HG02981 (cell line): ENCODE data around the gene SMIM11.
"Not testable (repeated sequence)": the region's sequence is repeated elsewhere in the genome, so short reads cannot be mapped to it uniquely, and the experiment has no call there.

ENCODE experiments used
- ATAC-seq: cut with Tn5 transposase; IDR thresholded peaks from one replicate; pipeline ENCODE4 v1.9.1; 2021; ENCODE audit warnings: mild to moderate bottlenecking, moderate library complexity; ENCODE audit not compliant: unreplicated experiment

The SMIM11 gene

DNA sequence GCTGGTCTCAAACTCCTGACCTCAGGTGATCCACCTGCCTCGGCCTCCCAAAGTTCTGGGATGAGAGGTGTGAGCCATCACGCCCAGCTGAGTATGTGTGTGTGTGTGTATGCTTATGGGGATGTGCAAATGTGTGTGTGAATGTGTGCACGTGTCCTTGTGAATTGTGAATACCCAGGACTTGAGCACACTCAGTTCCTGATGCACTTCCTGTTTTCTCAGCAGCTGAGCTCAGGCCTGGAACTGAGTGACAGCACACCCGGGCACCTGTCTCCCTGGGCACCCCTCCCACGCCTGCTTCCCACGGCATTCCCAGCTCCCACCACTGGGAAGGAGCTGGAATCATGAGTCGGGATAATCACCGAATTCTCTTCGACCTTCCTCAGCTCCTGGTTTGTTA, 32.0 kb downstream of the SMIM11 start:
- ATAC-seq = not testable (repeated sequence)

DNA sequence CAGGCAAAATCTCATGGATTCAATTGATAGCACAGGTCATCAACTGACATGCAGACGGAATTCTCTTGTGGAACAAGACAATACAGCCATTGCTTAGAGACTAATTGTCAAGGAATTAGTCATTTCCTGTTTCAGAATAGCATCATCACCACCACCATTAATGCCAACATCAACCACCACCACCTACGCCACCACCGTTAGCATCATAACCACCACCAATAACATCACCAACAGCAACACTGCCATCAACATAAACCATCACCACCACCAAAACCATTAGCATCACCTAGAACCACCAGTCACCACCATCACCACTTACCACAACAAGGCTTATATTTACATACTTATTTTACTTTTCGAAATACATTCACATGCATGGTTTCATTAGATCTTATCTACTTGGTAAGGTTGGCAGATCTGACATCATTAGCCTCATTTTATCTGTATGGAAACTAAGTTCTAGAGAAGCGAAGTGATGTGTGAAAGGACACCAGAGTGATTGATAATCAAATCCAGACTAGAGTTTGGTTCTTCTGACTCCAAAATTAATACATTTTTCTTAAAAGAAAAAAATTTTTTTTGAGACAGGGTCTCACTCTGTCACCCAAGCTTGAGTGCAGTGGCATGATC, 42.3 kb downstream of the SMIM11 start:
- not testable (repeated sequence) for ATAC-seq

- not testable (repeated sequence) for ATAC-seq
These were observed 48.5 kb downstream of the SMIM11 start, which contains the start of gene SMIM34 for GRCh38 chr21:34423805-34424204. TSS of gene SMIM34 (minus strand) at chr21:34423951. CDS start at chr21:34423839, 112 bp downstream.

GRCh38 chr21:34427339-34427738, 52.0 kb downstream of the SMIM11 start:
- not testable (repeated sequence) for ATAC-seq

DNA sequence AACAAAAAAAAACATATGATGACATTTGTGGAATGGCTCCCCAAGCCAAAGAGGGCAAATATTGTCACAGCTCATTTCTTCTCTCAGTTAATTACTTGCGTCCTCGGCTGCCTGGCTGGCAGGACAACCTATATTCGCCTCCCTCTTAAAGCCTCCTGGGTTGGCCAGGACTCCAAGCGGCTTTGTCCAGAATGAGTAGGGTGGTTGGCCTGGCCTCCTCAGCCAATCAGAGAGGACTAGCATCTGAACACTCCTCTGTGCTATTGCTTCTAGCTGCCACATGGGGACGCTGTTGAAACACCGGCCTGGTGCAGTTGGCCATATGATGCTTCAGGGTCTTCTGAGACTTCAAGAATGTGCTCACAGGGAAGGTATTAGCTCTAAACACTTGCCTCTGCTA, 53.1 kb downstream of the SMIM11 start:
- not testable (repeated sequence) for ATAC-seq

- not testable (repeated sequence) for ATAC-seq
These were observed 54.4 kb downstream of the SMIM11 start for GRCh38 chr21:34429710-34430109.
